Neural cell (in vitro differentiated cells): Measurements from ENCODE around the gene IGF2BP2.
"Not testable (repeated sequence)": the region's sequence is repeated elsewhere in the genome, so short reads cannot be mapped to it uniquely, and the experiment has no call there.

Experiments used
- CTCF ChIP-seq: fragments of 450-650 bp; IDR thresholded peaks from 2 replicates; pipeline ENCODE4 v1.5.1; 2014; ENCODE audit warnings: antibody characterized with exemption, mild to moderate bottlenecking, moderate library complexity; ENCODE audit not compliant: poor library complexity, severe bottlenecking
- EZH2 ChIP-seq: fragments of 200-600, 300-800 bp; shearing (Covaris generic), sonication (generic); IDR thresholded peaks from 2 replicates; pipeline ENCODE4 v1.6.1; 2014; ENCODE audit warnings: antibody characterized with exemption, low read length, borderline replicate concordance, mild to moderate bottlenecking; ENCODE audit not compliant: insufficient read depth, poor library complexity, severe bottlenecking
- POLR2AphosphoS5 ChIP-seq: IDR thresholded peaks from 2 replicates; pipeline ENCODE4 v1.6.1; 2012
- RAD21 ChIP-seq: fragments of 450-650 bp; conservative IDR thresholded peaks from 2 replicates; pipeline ENCODE4 v1.6.1; 2014; ENCODE audit warnings: antibody characterized with exemption, mild to moderate bottlenecking, moderate library complexity
- SMC3 ChIP-seq: fragments of 450-650 bp; conservative IDR thresholded peaks from 2 replicates; pipeline ENCODE4 v1.6.1; 2014; ENCODE audit warnings: antibody characterized with exemption, mild to moderate bottlenecking, moderate library complexity; ENCODE audit not compliant: poor library complexity
- TAF1 ChIP-seq: IDR thresholded peaks from 2 replicates; pipeline ENCODE4 v1.6.1; 2012; ENCODE audit warnings: low read depth

- TF ChIP-seq RAD21, CTCF, EZH2, POLR2AphosphoS5, SMC3, TAF1: not testable (repeated sequence)
These were observed 127.6 kb downstream of the IGF2BP2 start for GRCh38 chr3:185697228-185697627.
